ENCODE results near the gene KCNK18.

GRCh38 chr10:117197189-117197588 is at the start of gene KCNK18:
- TF ChIP-seq CTCF (IDR thresholded peaks at IDR 0.05) (no peak), POLR2A (IDR thresholded peaks at IDR 0.05) (no peak)

Data from body of pancreas (tissue), 4 donors.